Panc1 (cell line): Measurements from ENCODE around the gene ISM1.

Experiments used
- SIN3A ChIP-seq: IDR thresholded peaks from 2 replicates; pipeline ENCODE4 v1.6.1; 2012; ENCODE audit warnings: low read depth, mild to moderate bottlenecking, low read length, moderate library complexity, borderline replicate concordance; ENCODE audit not compliant: insufficient read depth
- TF ChIP-seq, protein P1 (sequence below): fragments of 450-650 bp; IDR thresholded peaks from 2 replicates; pipeline ENCODE4 v1.5.1; 2017; ENCODE audit warnings: mild to moderate bottlenecking

DNA sequence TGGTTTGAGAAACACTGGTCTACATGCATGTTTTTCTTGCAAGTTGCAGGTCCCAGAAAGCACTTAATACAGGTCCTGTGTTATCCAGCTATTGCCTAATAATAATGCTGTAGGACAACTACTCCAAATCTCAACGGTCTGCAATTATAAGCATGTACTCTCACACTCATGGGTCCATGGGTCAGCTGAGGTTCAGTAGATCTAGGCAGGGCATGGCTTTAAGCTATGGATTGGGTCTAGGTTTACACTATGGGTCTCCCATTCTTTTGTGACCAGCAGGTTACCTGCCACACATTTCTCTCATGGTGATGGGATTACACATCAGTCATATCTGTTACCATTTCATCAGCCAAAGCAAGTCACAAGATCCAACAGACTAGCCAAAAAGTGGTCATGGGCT lies 13.9 kb downstream of the ISM1 start:
- TF ChIP-seq, protein P1, sequence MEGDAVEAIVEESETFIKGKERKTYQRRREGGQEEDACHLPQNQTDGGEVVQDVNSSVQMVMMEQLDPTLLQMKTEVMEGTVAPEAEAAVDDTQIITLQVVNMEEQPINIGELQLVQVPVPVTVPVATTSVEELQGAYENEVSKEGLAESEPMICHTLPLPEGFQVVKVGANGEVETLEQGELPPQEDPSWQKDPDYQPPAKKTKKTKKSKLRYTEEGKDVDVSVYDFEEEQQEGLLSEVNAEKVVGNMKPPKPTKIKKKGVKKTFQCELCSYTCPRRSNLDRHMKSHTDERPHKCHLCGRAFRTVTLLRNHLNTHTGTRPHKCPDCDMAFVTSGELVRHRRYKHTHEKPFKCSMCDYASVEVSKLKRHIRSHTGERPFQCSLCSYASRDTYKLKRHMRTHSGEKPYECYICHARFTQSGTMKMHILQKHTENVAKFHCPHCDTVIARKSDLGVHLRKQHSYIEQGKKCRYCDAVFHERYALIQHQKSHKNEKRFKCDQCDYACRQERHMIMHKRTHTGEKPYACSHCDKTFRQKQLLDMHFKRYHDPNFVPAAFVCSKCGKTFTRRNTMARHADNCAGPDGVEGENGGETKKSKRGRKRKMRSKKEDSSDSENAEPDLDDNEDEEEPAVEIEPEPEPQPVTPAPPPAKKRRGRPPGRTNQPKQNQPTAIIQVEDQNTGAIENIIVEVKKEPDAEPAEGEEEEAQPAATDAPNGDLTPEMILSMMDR = no peak
- no peak for TF ChIP-seq SIN3A
